ENCODE measurements around the gene GJC2. TPM values are rescaled to one million over a fixed set of nuclear protein-coding genes. Genes with fewer than 3 reads are reported as not detected.

GJC2 gene
- total and polyA plus RNA-seq, 4 donors = 1.5 to 6.7 (median 2.6) TPM

DNA sequence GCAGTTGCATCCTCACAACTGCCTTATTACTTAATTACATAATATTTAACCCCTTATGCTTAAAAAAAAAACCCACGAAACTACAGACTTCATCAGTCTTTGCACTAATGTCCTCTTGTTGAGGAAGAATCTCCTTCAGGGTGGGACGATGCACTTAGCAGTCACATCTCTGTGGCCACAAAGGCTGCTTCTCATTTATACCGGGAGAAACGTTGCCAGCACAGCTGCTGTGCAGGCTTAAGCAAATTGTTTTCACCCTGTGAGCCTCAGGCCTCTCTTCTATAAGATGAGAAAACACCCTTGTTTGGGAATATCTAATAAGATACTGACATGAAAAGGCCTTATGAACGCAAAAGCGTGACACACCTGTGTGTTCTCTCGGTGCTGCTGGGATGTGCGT is 55.2 kb downstream of the GJC2 start:
- H3K9me3 ChIP-seq (ENCODE audit: control insufficient read depth in 4 of 4, insufficient read depth in 3 of 4, low read length in 3 of 4) = peaks cover 0 to 4% (median 0%) of the 10 kb centered on the region in 4 donors
- TF ChIP-seq, protein P1, sequence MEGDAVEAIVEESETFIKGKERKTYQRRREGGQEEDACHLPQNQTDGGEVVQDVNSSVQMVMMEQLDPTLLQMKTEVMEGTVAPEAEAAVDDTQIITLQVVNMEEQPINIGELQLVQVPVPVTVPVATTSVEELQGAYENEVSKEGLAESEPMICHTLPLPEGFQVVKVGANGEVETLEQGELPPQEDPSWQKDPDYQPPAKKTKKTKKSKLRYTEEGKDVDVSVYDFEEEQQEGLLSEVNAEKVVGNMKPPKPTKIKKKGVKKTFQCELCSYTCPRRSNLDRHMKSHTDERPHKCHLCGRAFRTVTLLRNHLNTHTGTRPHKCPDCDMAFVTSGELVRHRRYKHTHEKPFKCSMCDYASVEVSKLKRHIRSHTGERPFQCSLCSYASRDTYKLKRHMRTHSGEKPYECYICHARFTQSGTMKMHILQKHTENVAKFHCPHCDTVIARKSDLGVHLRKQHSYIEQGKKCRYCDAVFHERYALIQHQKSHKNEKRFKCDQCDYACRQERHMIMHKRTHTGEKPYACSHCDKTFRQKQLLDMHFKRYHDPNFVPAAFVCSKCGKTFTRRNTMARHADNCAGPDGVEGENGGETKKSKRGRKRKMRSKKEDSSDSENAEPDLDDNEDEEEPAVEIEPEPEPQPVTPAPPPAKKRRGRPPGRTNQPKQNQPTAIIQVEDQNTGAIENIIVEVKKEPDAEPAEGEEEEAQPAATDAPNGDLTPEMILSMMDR (IDR thresholded peaks at IDR 0.05; ENCODE audit: control extremely low read depth, extremely low read depth) = no peak
- H3K9ac ChIP-seq (ENCODE audit: insufficient read depth in 1 of 2, low read length in 2 of 2) = no peak overlapping the region
- H3K27ac ChIP-seq (ENCODE audit: low read depth in 1 of 2, low read length in 1 of 2) = no peak overlapping the region
- peaks cover 0 to 13% (median 0%) of the 10 kb centered on the region in 5 donors for H3K4me1 ChIP-seq (ENCODE audit: control insufficient read depth in 5 of 5, insufficient read depth in 5 of 5, low read length in 5 of 5)
- WGBS, 2 donors = 59 to 60% methylated on average over 8 of the region's 8 CpGs
- ATAC-seq (ENCODE audit: insufficient read depth, low FRiP score) (no peak), DNase-seq (no peak)
- H3K36me3 ChIP-seq (ENCODE audit: control insufficient read depth in 4 of 4, insufficient read depth in 4 of 4, low read length in 4 of 4) = no peaks in the 10 kb centered on the region
- H3K27me3 ChIP-seq (ENCODE audit: control insufficient read depth in 3 of 3, insufficient read depth in 3 of 3, low read length in 2 of 3) = no peaks in the 10 kb centered on the region
- no peak overlapping the region for H3K4me3 ChIP-seq

DNA sequence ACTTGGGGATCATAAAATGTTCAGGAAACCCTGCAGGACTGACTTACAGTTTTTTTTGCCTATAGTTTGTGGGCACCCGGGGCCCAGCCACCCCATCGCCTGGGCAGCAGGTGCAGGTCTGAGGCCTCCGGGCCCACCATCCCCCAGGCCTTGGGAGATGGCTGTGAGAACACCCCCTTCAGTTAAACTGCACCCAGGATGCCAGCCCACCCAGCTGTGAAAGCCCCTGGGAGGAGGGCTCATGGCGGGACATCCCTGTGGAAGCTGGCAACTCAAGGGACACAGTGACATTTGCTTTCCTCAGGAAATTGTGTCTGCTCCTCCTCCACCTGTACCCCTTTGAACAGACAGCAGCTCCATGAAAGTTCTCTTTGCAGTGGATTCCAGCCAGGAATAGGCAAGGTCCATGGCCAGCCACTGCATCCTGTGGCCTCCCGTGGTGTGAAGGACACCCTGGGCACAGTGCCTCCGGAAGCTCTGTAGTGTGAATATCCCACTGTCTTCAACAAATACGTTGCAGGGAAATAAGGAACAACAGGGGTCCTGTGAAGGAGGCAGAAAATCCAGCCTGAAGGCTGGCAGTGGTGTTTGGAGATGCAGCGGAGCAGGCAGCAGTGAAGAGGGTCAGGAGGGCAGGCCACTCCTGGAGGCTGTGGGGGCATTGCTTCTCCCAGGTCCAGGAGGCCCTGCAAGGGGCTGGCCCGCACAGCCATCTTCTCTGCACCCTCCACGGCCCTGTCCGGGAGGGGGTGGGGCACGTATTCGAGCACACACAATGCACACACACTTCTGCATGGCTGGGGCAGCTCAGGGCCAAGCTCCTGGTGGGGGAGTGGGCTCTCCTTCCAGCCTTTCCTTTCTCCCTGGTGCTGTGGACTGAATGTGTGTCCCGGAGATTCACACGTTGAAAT is 56.1 kb downstream of the GJC2 start:
- peaks cover 0 to 13% (median 0%) of the 10 kb centered on the region in 5 donors for H3K4me1 ChIP-seq (ENCODE audit: control insufficient read depth in 5 of 5, insufficient read depth in 5 of 5, low read length in 5 of 5)
- TF ChIP-seq, protein P1 (IDR thresholded peaks at IDR 0.05; ENCODE audit: control extremely low read depth, extremely low read depth) = no peak
- DNase-seq = no peak
- no peak for ATAC-seq (ENCODE audit: insufficient read depth, low FRiP score)
- H3K9me3 ChIP-seq (ENCODE audit: control insufficient read depth in 4 of 4, insufficient read depth in 3 of 4, low read length in 3 of 4) = peaks cover 0 to 2% (median 0%) of the 10 kb centered on the region in 4 donors
- no peak overlapping the region for H3K27ac ChIP-seq (ENCODE audit: low read depth in 1 of 2, low read length in 1 of 2)
- no peaks in the 10 kb centered on the region for H3K27me3 ChIP-seq (ENCODE audit: control insufficient read depth in 3 of 3, insufficient read depth in 3 of 3, low read length in 2 of 3)
- H3K4me3 ChIP-seq = no peak overlapping the region
- WGBS, 2 donors = 44 to 52% methylated on average over 15 of the region's 15 CpGs
- no peaks in the 10 kb centered on the region for H3K36me3 ChIP-seq (ENCODE audit: control insufficient read depth in 4 of 4, insufficient read depth in 4 of 4, low read length in 4 of 4)
- H3K9ac ChIP-seq (ENCODE audit: insufficient read depth in 1 of 2, low read length in 2 of 2) = no peak overlapping the region

DNA sequence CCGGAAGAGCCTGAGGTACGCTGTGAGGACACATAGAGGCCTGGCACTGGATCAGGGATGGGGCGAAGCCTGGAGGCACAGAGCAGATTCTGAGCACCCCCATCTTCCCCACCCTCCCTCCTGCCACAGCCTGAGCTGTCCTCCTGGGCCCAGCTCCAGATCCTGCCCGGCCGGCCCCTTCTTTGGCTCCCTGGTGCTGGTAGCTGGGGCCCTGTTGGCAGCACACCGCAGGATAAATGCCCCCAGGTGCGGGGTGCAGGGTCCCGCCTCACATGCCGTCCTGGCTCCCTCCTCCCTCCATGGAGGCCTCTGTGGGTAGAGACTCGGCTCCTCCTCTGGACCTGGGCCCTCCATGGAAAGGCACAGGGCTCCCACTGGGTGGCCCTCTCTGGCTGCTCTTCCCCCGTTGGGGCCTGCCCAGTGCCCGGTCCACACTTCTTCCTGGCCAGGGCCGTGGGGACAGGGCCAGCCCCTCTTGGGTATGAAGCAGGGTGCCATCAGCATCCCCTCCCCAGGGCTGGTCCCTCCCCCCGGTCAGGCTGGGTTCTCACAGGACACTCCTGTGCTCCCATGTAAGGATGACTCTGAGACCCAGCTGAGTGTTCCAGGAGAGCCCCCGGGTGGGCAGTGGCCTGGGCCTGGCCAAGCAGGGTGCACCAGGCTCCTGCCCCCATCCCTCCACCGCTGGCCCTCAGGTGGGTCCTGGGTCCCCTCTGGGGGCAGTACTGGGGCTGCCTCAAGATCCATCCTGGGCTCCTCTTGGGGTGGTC is 57.0 kb downstream of the GJC2 start:
- no peaks in the 10 kb centered on the region for H3K9me3 ChIP-seq (ENCODE audit: control insufficient read depth in 4 of 4, insufficient read depth in 3 of 4, low read length in 3 of 4)
- no peaks in the 10 kb centered on the region for H3K27me3 ChIP-seq (ENCODE audit: control insufficient read depth in 3 of 3, insufficient read depth in 3 of 3, low read length in 2 of 3)
- H3K9ac ChIP-seq (ENCODE audit: insufficient read depth in 1 of 2, low read length in 2 of 2) = no peak overlapping the region
- no peaks in the 10 kb centered on the region for H3K36me3 ChIP-seq (ENCODE audit: control insufficient read depth in 4 of 4, insufficient read depth in 4 of 4, low read length in 4 of 4)
- TF ChIP-seq, protein P1 (IDR thresholded peaks at IDR 0.05; ENCODE audit: control extremely low read depth, extremely low read depth) = no peak
- DNase-seq = no peak
- no peak for ATAC-seq (ENCODE audit: insufficient read depth, low FRiP score)
- peaks cover 0 to 13% (median 0%) of the 10 kb centered on the region in 5 donors for H3K4me1 ChIP-seq (ENCODE audit: control insufficient read depth in 5 of 5, insufficient read depth in 5 of 5, low read length in 5 of 5)
- 64 to 78% methylated on average over 16 of the region's 16 CpGs for WGBS, 2 donors
- no peak overlapping the region for H3K4me3 ChIP-seq
- peak overlapping the region in 1 of 2 donors; percentile 80 for H3K27ac ChIP-seq (ENCODE audit: low read depth in 1 of 2, low read length in 1 of 2)

Measured in lung (tissue), 12 donors.